C4-2B (cell line): Measurements from ENCODE around the gene UACA.
"Not testable (repeated sequence)": the region's sequence is repeated elsewhere in the genome, so short reads cannot be mapped to it uniquely, and the experiment has no call there.

ENCODE experiments used
- H3K27ac ChIP-seq: fragments of 450-650 bp; 2 replicates; pipeline ENCODE4 v1.5.1; 2017
- CTCF ChIP-seq: fragments of 450-650 bp; conservative IDR thresholded peaks from 2 replicates; pipeline ENCODE4 v1.5.1; 2017; ENCODE audit warnings: mild to moderate bottlenecking
- ZFX ChIP-seq: fragments of 450-650 bp; IDR thresholded peaks from 2 replicates; pipeline ENCODE4 v1.6.1; 2017

Gene UACA

DNA sequence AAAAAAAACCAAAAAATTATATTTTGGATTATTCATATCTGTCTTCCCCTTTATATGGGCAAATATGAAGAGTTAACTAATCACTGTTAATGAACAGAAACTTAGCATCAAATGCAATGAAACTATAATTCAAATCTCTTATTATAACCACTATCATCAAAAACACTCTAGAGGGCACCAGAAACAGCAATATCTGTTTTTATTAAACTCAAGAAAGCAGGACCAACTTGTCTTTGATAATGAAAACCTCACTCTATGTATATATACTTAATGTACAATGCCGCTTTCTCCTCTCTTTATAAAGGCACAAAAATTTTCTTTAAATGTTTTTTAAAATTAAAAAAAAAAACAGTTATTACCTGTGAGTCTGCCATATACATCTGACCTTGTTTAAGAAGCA is 92.7 kb downstream of the UACA start:
- TF ChIP-seq CTCF (peak; percentile 48), ZFX (no peak)
- no peak overlapping the region for H3K27ac ChIP-seq

GRCh38 chr15:70669966-70670658 is 93.2 kb downstream of the UACA start:
- H3K27ac ChIP-seq = no peak overlapping the region

DNA sequence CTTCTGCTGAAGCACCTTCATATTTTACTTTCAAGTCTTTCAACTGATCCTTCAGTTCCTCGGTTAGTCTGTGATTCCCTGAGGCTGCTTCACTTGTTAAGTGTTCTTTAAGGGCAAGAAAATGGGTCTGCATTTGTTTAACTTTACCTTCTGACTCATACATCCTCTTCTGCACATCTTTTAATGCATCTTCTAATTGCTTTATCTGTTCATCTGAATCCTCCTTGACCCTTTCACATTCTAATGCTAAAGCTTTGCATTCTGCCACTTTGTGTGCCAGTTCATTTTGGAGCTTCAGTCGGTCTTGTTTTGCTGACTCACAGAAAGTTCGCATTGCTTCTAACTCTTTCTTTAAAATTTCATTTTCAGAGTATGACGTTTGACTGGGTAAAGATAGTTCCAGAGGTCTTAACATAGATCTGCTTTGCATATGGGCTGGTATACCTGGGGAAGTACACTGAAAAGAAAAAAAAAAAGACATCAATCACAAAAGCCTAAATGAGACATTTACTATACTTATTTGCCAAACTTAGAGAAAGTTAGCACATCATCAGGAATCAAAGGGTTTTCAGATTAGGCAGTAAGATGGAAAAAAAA is 94.3 kb downstream of the UACA start:
- H3K27ac ChIP-seq = no peak overlapping the region
- no peak for TF ChIP-seq ZFX
- TF ChIP-seq CTCF = no peak

More at GRCh38 chr15:70669966-70670658, 93.2 kb downstream of the UACA start:
- TF ChIP-seq CTCF (no peak), ZFX (no peak)

- TF ChIP-seq CTCF = no peak
- TF ChIP-seq ZFX = no peak
- H3K27ac ChIP-seq = no peak overlapping the region
Measured at GRCh38 chr15:70665599-70665998, 97.8 kb downstream of the UACA start.

DNA sequence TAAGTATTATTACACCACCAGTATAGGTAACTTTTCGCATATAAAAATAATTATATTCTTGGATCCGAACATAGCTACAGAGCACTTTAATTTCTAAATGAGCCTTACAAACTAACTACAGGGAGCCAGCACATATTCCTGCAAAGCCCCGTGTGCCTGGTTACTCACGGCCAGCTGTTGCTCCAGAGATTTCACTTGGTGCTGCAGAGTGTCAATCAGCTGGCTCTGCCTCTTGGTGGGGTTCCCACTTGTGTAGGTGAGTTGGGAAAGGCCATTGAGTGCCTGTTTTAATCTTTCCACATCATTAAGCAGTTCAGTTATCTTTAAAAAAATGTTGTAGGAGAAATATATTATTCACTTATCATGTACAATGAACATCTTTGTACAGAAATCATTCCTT is 98.9 kb downstream of the UACA start:
- TF ChIP-seq ZFX (no peak), CTCF (no peak)
- no peak overlapping the region for H3K27ac ChIP-seq

- H3K27ac ChIP-seq = not testable (repeated sequence)
Measured at GRCh38 chr15:70663069-70663468, 100.3 kb downstream of the UACA start.

DNA sequence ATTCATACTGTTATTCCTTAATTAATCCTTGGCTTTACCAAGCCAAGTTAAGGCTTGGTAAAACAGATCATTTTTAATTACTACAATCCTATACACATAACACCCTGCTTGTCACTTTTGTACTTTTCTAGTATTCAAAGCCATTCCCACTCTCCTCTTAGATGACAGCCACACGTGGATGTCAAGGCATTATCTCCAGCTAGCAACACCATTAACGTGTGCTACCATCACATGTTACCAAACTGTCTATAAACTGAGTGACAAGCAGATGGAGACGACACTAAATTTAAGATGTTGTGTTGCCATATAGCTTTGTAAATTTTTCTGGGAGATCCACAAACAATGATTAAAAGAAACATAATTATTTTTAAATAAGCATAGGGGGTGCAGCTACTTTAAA is 103.7 kb downstream of the UACA start:
- H3K27ac ChIP-seq = no peak overlapping the region
- TF ChIP-seq ZFX = no peak

DNA sequence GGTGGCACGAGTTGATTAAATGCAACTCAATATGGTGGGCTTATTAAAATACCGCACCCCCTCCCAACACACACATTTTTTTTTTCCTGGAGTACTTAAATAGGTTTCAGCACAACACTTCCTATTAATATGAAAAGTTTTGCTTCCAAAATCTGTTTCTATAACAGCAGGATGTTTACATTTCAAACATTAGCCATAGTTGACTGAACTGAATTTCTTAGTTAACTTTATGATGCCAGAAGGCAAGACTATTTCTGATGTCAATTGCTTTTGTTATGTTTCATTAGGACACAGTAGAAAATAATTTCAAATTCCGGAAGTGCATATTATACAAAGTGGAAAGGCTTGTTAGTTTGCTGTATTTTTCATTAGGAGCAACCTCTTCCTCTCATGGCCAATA is 104.7 kb downstream of the UACA start:
- no peak overlapping the region for H3K27ac ChIP-seq
- no peak for TF ChIP-seq CTCF
- TF ChIP-seq ZFX = no peak
